ENCODE results near the gene CIT.

CIT gene

GRCh38 chr12:119796292-119796691 lies 80.8 kb downstream of the CIT start:
- DNase-seq: no peak

DNA sequence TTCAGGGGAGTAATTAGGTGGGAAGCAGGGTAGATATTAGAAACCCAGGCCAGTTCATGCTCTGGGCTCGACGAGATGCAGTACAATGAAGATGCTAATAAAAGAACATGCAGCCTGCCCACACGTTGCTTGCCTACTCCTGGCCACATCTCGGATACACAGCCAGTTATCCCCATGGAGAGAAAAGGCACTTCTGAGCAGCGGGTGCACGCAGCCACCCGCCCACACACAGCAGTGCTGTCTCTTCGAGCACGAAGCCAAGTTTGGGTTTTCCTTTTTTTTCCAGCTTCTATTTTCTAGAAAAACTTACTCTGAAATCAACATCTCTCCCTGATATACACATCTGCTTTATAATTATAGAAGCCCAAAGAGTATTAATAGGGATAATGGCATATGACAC lies 85.7 kb downstream of the CIT start:
- DNase-seq: no peak

- DNase-seq: no peak
Measured at GRCh38 chr12:119788786-119789185, 88.3 kb downstream of the CIT start.

- DNase-seq: no peak
Measured at GRCh38 chr12:119786539-119786938, 90.6 kb downstream of the CIT start.

DNA sequence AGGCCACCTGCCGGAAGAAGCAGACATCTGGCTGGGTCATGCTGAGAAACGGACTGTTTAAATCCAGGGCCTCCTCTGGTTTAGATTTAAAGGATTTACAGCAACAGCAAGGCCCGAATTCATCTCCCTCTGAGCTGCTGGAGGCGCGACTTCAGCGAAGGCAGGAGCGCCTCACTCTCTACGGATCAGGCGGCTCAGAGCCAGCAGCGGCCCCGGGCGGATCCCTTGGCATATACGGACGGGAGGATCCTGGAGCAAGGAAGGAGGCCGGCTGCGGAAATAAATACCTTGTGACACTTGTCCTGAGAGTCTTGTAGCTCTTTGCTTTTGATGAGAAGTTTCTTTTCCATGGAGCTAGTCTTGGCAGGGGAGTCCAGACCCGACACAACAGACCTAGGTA lies 92.4 kb downstream of the CIT start:
- no peak for DNase-seq

- DNase-seq: no peak
Measured at GRCh38 chr12:119783787-119784186, 93.3 kb downstream of the CIT start.

DNA sequence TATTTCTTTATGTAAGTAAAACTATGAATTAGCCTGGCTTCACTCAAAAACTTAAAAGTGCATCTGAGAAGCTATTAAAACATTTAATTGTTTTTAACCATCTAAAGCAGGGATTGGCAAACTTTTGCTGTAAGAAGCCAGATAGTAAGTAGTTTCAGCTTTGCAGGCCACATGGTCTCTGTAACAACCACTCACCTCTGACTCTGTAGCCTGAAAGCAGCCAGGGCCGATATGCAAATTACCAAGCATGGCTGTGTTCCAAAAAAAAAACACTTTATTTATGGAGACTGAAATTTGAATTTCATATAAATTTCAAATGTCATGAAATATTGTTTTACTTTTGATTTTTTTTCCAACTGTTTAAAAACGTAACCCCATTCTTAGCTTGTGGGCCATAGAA lies 95.3 kb downstream of the CIT start:
- no peak for DNase-seq

DNA sequence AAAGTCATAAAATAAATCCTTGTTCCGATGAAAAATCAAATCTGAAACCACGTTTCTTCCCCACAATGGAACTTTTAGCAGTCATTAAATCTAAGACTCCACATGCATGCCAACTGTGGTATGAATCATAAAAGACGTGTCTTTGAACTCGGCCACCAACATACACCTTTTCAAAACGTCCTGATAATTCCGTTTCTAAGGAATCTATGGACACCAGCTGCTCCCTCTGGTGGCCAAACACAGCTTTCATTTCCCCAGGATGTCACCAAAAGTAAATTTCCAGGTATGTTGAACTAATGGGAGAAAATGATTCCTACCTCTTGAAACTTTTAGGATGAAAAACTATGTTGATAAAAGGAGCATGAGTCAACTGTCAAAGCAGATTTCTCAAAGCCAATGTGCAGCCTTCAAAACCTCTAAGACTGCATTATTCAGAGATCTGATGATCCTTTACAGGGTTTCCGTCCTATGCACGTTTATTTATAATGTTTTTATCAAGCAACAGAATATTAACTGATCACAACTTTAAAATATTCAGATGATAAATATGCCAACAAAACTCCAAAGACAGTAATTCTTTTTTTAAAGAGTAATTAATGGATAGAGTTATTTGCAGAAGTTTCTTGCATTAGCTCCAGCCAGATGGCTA lies 96.2 kb downstream of the CIT start:
- no peak for DNase-seq

DNA sequence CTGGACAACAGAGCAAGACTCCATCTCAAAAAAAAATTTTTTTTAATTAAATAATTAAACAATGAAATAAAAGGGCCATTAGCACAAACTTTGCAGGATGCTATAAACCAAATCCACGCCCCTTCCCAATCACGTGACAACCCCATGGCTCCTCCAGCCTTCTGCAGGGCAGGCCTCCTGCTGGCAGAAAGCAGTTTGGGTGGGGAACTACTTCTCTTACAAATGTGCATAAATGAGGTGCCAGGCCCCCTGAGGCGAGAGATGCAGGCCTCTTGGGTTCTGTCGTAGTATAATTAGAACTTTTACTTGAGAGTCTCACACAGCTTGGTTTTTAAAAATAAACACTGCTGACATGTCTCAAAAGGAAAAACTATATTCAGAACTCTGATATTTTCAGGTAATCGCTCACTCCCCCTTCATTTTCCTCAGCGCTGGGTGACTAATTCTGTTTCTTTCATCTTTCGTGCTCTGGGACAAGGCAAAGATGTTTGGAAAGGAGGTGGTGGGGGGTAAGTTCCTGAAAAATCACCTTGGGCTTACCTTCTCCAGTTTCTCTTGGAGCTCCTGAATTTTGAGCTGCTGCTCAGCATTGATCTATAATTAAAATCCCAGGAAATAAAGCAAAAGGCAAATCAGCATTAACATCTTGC lies 101.7 kb downstream of the CIT start:
- no peak for DNase-seq

DNA sequence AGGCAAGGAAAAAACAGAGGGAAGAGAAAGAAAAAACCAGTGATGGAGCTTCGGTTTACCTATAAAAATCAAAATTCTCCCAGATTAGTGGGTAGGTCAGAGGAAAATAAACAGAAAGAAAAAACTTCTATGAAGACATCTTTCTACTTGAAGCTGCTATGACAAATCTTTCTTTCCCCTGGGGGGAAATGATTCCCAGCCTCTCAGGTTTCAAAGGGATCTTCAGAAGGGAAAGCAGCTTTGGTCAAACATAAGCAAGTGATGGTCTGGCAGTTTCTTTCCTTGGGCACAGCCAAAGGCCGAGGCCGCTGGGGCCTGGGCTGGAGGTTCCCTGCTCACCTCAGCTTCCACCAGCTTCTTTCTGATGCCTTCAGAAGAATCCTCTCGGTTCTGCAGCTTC lies 104.7 kb downstream of the CIT start:
- no peak for DNase-seq

DNA sequence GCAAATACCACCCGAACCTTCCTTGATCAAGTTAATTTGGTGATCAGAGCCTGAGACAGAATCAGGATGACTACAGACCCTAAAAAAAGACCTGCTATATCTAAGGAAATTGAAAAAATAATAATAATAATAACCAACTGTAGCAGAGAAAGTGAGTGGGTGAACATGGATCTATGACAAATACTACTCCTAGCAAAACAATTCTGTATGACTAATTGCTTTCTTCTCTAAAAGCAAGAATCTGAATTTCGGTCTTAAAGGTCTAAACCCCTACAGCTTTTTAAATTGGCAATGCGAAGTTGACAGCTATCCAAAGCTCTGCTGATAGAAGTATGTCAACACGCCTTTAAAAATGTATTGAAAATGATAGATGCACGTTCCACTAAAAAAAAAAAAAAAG lies 107.0 kb downstream of the CIT start:
- no peak for DNase-seq

- DNase-seq: no peak
Measured at GRCh38 chr12:119762619-119763018, 114.5 kb downstream of the CIT start.

DNA sequence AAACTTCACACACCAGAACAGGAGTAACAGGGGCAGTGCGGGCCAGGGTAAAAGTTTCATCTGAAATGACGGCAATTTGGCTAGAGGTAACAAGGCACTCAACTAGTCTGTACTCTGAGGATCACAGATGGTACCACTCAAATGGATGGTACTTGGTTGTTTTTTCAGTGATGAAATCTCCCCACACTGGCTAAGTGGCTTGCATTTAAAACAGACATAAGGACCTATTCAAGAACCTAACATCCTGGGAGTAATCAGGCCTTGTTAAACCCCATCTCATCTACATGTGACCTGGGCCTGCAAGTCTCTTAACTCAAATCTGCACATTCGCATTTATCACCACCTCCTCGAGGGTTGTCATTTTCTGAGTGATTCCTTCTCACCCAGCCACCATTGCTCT lies 118.4 kb downstream of the CIT start:
- DNase-seq: no peak

GRCh38 chr12:119758234-119758633 lies 118.9 kb downstream of the CIT start:
- no peak for DNase-seq

GRCh38 chr12:119751961-119752360 lies 125.2 kb downstream of the CIT start:
- DNase-seq: no peak

DNA sequence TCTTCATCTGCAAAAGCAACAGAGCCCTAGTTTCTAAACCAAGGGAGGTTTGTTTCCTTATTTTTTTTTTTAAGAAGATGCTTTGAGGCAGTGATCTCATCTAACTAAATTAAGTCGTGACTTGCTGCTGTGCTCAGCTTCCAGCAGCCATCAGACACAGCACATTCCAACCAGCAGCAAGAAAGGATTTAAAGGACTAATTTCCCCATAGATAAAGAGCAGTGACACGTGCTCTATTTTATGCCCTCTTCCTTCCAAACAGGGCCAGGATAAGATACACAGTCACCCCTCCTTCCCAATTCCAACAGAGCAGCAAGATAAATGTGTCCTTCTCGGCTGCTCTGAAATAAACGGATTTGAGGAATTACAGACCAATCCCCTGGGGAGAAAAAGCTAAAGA lies 127.5 kb downstream of the CIT start:
- DNase-seq: no peak

- DNase-seq: no peak
Measured at GRCh38 chr12:119748497-119748896, 128.6 kb downstream of the CIT start.

GRCh38 chr12:119746169-119746568 lies 131.0 kb downstream of the CIT start:
- no peak for DNase-seq

- no peak for DNase-seq
Measured at GRCh38 chr12:119744900-119745606, 132.1 kb downstream of the CIT start.

- no peak for DNase-seq
Measured at GRCh38 chr12:119742700-119743099, 134.4 kb downstream of the CIT start.

GRCh38 chr12:119740830-119741229 lies 136.3 kb downstream of the CIT start:
- no peak for DNase-seq

GRCh38 chr12:119735079-119735478 lies 142.0 kb downstream of the CIT start:
- no peak for DNase-seq

DNA sequence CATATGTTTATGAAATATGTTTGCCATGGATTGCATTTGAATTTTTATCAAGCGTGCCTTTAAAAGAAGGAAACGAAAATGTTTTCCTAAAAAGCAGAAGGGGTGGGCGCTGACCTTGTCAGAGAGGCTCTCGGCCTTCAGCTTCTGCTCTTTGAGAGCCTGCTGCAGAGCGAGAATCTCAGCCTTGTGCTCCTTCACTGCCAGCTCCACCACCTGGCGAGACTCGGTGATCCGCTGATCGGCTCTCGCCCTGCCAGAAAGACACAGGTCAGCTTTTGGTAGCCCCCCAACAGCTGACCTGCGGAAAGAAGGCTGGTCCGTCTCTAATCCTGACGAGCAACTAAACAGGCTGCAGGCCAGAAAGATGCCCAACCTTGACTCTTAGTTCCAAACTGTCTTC lies 146.7 kb downstream of the CIT start:
- DNase-seq: no peak

DNA sequence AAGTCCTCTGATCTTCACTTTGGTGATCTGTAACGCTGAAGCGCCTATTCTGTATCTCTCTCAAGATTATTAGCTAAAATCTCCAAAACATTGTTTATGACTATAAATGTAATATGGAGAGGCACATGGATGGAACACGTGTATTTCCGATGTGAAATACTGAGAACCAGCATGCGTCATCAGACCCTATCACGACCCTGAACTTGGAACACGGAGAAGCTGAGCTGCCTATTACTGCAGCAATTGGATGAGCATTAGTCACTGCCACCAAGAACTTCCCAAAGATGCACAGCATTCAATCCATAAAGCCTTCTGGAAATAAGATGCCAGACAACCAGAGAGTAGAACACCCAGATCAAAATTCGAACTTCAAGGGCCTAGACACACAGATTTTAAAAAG lies 147.2 kb downstream of the CIT start:
- DNase-seq: no peak

- DNase-seq: no peak
Measured at GRCh38 chr12:119728444-119728745, 148.7 kb downstream of the CIT start.

Data from activated CD4-positive, alpha-beta T cell treated with anti-CD3 and anti-CD28 coated beads, Interleukin-2, amount 50 U/mL, for 1 hour (primary cell).